22Rv1 (cell line): ENCODE data around the gene ZDHHC24.

ENCODE experiments used
- H3K27ac ChIP-seq: fragments of 450-650 bp; 2 replicates; pipeline ENCODE4 v1.5.1; 2017
- ZFX ChIP-seq: fragments of 450-650 bp; IDR thresholded peaks from 2 replicates; pipeline ENCODE4 v1.6.1; 2017; ENCODE audit warnings: antibody characterized with exemption, borderline replicate concordance
- TF ChIP-seq, protein P1 (sequence below): fragments of 450-650 bp; IDR thresholded peaks from 2 replicates; pipeline ENCODE4 v1.5.1; 2017; ENCODE audit warnings: mild to moderate bottlenecking

Gene ZDHHC24

DNA sequence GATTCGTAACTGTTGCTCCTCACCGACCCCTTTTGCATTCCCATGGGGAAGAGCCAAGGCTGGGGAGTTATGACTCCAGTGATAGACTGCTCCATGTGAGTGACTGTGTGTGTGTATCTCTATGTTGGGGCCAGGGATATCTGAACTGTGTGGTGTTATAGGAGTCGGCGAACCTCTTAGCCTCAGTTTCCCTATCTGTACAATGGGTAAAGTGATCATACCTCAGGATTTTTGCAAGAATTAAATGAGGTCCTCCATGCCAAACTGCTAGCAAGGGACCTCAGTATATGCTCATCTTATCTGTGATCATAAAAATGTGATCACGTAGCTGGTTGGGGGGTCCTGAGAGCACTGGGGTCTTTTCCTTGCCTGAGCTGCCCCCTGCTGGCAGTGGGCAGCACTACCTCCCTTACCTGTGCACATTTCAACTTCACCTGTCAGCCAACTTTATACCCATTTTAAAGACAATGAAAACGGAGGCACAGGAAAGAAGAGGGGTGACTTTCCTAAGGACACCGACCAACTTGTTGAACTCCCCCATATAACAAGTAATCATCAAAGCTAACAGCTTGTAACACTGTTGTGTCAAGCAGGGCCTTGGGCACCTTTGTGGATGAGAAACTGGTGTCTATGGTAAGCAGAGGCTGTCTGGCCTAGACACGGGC lies 67.0 kb downstream of the ZDHHC24 start:
- no peak for TF ChIP-seq ZFX
- TF ChIP-seq, protein P1, sequence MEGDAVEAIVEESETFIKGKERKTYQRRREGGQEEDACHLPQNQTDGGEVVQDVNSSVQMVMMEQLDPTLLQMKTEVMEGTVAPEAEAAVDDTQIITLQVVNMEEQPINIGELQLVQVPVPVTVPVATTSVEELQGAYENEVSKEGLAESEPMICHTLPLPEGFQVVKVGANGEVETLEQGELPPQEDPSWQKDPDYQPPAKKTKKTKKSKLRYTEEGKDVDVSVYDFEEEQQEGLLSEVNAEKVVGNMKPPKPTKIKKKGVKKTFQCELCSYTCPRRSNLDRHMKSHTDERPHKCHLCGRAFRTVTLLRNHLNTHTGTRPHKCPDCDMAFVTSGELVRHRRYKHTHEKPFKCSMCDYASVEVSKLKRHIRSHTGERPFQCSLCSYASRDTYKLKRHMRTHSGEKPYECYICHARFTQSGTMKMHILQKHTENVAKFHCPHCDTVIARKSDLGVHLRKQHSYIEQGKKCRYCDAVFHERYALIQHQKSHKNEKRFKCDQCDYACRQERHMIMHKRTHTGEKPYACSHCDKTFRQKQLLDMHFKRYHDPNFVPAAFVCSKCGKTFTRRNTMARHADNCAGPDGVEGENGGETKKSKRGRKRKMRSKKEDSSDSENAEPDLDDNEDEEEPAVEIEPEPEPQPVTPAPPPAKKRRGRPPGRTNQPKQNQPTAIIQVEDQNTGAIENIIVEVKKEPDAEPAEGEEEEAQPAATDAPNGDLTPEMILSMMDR, result peak; percentile 95
- H3K27ac ChIP-seq, result peak overlapping the region; percentile 92

DNA sequence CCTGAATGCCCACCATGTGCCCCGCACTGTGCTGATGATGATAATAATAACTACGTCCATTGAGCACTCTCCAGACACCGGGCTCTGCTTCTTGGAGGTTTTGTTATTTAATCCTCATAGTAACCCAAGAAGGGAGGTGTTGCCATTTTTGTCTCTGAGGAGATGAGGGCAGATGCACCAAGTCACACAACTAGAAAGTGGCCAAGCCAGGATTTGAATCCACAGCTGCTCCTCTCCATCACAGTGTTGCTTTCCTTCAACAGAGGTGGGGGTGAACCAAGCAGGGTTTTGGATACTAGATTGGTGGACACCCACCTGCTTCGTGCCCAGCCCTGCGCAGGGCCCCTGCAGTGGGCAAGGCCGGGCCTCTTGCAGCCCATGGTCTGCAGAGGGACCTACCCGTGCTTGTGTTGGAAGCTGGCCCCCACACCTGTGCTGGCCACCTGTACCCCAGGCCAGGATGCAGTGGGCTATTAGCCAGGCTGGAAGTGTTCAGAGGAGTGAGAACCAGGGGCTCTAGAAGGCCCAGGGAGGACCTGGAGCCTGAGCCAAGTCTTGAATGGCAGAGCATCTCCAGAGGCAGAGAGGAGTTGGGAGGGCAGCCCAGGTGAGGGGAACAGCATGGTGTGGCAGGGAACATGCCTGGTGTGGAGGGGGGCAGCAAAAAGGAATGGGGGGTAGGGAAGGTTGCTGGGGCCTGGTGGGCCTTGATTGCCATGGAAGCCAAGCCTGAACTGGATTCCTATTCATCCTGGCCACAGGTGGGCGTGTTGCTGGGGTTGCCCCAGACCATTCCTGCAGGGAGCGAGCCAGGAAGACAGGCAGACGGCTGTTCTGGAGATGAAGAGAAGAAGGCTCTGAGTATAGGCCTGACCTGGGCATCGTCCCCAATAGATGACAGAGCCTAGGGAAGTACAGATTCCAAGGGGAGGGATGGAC lies 68.3 kb downstream of the ZDHHC24 start:
- H3K27ac ChIP-seq, result peak overlapping the region; percentile 29; the same call in 1 of the 2 replicates
- no peak for TF ChIP-seq ZFX

DNA sequence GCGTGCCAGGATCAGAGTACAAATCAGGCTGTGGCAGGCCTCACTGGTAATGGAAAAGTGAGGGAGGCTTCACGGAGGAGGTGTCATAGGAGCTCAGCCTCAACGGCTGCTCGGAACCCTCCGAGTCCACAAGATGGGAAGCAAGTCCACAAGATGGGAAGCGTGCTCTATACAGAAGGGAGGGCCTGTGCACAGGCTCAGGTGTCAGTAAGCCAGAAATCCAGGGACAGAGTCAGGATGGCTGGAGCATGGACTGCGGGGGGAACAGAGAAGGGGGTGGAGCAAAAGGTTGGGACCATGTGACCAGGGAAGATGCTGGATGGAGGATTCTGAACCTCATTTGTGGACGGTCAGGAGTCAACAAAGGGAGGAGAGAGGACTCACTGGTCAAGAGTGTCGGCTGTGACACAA lies 69.0 kb downstream of the ZDHHC24 start:
- H3K27ac ChIP-seq, result peak overlapping the region; percentile 29; the same call in 1 of the 2 replicates
- TF ChIP-seq, protein P1, result no peak
- TF ChIP-seq ZFX, result no peak

DNA sequence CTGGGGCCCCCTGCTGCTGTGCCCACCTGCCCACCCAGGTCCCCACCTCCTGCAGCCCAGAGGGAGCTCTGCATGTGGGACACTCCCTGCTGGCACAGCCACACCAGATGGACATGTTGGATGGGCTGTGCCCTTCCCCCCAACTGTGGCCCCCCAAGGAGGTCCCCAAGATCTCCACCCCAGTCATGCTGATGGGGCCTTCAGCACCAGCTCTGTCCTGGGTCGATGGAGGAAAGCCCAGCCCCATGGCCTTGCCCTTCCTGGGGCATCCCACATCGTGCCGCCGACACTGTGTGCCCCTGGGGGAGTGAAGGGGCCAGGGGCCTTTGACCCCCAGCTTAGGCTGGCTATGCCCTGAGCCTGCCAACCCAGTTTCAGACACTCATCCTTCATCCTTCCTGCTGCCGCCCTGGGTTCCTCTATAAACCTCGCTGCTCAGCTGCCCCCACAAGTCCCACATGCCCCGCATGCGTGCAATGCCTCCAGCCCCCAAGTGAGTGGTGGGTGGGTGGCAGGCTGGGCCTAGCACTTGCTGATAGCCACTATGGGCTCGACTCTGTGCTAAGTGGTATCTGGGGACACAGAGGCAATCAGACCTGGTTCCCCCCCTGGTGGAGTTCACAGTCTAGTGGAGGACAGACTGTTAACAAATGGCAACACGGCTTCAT lies 69.5 kb downstream of the ZDHHC24 start:
- peak overlapping the region; percentile 29; the same call in 1 of the 2 replicates for H3K27ac ChIP-seq
- TF ChIP-seq, protein P1, result no peak
- TF ChIP-seq ZFX, result no peak

DNA sequence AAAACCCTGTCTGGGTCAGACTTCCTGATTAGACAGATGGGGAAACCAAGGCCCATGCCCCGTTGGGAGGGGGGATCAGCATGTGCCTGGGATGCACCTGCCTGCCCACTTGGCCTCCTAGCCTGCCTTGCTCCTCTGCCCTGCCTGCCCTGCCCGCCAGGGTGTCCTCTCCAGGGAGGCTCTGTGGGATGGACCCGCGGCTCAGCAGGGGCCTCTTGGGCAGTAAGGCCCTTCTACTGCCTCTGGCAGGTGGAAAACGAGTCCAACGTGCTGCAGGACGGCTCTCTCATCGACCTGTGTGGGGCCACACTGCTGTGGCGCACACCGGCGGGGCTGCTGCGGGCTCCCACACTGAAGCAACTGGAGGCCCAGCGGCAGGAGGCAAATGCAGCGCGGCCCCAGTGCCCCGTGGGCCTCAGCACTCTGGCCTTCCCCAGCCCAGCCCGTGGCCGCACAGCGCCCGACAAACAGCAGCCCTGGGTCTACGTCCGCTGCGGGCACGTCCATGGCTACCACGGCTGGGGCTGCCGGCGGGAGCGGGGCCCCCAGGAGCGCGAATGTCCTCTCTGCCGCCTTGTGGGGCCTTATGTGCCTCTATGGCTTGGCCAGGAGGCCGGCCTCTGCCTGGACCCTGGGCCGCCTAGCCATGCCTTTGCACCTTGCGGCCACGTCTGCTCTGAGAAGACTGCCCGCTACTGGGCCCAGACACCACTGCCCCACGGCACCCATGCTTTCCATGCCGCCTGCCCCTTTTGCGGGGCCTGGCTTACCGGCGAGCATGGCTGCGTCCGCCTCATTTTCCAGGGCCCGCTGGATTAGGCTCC lies 70.3 kb downstream of the ZDHHC24 start:
- TF ChIP-seq, protein P1, result no peak
- no peak for TF ChIP-seq ZFX
- H3K27ac ChIP-seq, result no peak overlapping the region

DNA sequence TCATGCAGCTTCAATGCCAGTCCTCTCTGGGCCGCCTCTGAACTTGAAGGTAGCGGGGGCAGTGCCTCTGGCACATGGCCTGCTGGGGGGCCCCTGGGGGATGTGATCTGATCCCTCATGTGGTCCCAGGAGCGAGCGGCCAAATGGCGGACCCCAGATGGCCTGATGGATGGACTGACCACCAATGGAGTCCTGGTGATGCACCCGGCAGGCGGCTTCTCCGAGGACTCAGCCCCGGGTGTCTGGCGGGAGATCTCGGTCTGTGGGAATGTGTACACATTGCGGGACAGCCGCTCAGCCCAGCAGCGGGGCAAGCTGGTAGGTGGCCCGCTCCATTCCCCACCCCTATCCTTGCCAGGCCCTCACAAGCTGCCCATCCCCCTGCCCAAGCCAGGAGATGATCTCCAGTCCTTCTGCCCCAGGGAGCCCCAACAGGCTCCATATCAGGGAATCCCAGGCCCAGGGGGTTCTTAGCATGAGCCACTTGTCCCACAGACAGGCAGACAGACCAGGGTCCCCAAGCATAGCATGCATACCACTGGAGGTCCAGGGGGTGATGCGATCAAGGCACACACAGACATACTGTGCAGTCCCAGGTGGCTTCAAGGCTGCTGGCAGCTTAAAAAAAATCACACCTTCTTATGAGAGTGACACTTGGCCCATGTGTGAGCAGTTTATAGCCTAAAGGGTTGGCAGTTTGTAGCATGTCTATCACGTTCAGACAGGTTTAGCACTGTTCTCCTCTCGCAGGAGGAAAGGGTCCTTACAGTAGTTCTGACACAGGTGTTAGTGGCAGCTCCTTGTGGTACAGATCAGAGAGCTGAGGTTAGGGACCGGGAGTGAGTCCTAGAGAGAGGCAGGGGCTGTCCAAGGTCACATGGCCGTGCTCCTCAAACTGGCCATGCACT lies 72.0 kb downstream of the ZDHHC24 start:
- no peak overlapping the region for H3K27ac ChIP-seq
- TF ChIP-seq, protein P1, result no peak
- no peak for TF ChIP-seq ZFX
